ENCODE data around the gene GOLGA7B.
"Not testable (repeated sequence)": the region's sequence is repeated elsewhere in the genome, so short reads cannot be mapped to it uniquely, and the experiment has no call there.

Gene GOLGA7B

DNA sequence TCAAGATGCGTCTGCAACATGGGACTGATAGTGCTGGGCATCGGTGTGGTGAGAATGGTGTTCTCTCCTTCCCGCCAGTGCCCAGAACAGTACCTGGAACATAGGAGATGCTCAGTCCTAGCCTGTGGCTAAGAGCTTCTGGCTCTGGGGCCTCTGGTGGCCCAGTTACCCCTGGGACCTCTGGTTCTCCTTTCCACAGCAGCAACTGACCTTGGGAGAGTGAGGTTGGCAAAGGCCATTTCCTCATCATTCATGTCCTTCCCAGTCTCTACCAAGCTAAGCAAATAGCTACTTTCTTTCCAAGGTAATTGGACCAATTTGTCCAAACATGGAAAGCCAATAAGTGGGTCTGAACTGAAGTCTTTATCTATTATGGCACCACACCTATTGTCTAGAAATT is 11.6 kb upstream of the GOLGA7B start:
- H3K9ac ChIP-seq (ENCODE audit: low read depth, low read length) = no peak overlapping the region
- no peaks in the 10 kb centered on the region for H3K4me1 ChIP-seq (ENCODE audit: control insufficient read depth, insufficient read depth, low read length)
- peaks cover 2% of the 10 kb centered on the region for H3K27me3 ChIP-seq (ENCODE audit: control insufficient read depth, insufficient read depth, low read length)
- H3K9me3 ChIP-seq (ENCODE audit: control insufficient read depth, insufficient read depth, low read length) = no peaks in the 10 kb centered on the region
- no peak overlapping the region for H3K4me3 ChIP-seq (ENCODE audit: low read depth, low read length)
- peaks cover 3% of the 10 kb centered on the region for H3K36me3 ChIP-seq (ENCODE audit: control insufficient read depth, insufficient read depth, low read length)

DNA sequence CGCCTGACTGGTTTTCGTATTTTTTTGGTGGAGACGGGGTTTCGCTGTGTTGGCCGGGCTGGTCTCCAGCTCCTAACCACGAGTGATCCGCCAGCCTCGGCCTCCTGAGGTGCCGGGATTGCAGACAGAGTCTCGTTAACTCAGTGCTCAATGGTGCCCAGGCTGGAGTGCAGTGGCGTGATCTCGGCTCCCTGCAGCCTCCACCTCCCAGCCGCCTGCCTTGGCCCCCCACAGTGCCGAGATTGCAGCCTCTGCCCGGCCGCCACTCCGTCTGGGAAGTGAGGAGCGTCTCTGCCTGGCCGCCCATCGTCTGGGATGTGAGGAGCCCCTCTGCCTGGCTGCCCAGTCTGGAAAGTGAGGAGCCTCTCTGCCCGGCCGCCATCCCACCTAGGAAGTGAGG is 8.5 kb upstream of the GOLGA7B start:
- H3K27me3 ChIP-seq (ENCODE audit: control insufficient read depth, insufficient read depth, low read length); H3K9ac ChIP-seq (ENCODE audit: low read depth, low read length); H3K4me3 ChIP-seq (ENCODE audit: low read depth, low read length); H3K36me3 ChIP-seq (ENCODE audit: control insufficient read depth, insufficient read depth, low read length); H3K4me1 ChIP-seq (ENCODE audit: control insufficient read depth, insufficient read depth, low read length); H3K9me3 ChIP-seq (ENCODE audit: control insufficient read depth, insufficient read depth, low read length): not testable (repeated sequence)

DNA sequence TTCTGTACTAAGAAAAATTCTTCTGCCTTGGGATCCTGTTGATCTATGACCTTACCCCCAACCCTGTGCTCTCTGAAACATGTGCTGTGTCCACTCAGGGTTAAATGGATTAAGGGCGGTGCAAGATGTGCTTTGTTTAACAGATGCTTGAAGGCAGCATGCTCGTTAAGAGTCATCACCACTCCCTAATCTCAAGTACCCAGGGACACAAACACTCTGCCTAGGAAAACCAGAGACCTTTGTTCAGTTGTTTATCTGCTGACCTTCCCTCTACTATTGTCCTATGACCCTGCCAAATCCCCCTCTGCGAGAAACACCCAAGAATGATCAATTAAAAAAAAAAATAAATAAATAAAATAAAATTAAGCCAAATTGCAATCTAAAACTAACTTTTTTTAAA is 7.5 kb upstream of the GOLGA7B start:
- H3K36me3 ChIP-seq (ENCODE audit: control insufficient read depth, insufficient read depth, low read length); H3K4me3 ChIP-seq (ENCODE audit: low read depth, low read length); H3K4me1 ChIP-seq (ENCODE audit: control insufficient read depth, insufficient read depth, low read length): not testable (repeated sequence)

DNA sequence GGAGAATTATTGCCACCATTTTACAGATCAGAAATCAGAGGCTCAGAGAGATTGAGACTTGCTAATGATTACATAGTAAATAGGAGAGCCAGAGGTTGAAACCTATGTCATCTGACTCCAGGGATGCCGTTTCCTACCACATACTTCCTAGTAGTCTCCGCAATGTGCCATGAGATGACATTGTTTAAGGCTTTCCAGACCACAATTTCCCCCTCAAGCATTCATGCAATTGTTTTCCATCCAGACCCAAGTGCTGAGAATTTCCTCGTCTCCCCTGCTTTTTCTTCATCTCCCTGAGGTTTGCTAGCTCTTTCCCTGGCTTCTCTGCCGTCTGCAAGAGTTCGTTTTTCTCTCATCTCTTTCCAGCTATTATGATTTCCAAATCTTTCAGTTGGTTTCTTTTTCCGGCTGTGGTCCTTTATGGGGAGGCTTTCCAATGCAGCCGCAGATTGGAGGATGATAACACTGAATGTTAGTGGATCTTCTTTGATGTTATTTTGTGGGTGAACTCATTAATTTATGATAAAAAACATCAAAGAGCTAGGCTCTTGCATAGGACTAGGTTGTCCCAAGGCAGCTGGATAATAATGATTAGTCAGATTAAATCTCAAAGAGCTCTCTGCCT is 6.9 kb upstream of the GOLGA7B start:
- Histone ChIP-seq H3K36me3 (ENCODE audit: control insufficient read depth, insufficient read depth, low read length) (peaks cover 3% of the 10 kb centered on the region), H3K4me1 (ENCODE audit: control insufficient read depth, insufficient read depth, low read length) (no peaks in the 10 kb centered on the region), H3K9me3 (ENCODE audit: control insufficient read depth, insufficient read depth, low read length) (no peaks in the 10 kb centered on the region), H3K9ac (ENCODE audit: low read depth, low read length) (no peak overlapping the region), H3K4me3 (ENCODE audit: low read depth, low read length) (no peak overlapping the region), H3K27me3 (ENCODE audit: control insufficient read depth, insufficient read depth, low read length) (peaks cover 3% of the 10 kb centered on the region)

More for the DNA sequence above, 7.5 kb upstream of the GOLGA7B start:
- not testable (repeated sequence) for H3K9ac ChIP-seq (ENCODE audit: low read depth, low read length); H3K9me3 ChIP-seq (ENCODE audit: control insufficient read depth, insufficient read depth, low read length); H3K27me3 ChIP-seq (ENCODE audit: control insufficient read depth, insufficient read depth, low read length)

DNA sequence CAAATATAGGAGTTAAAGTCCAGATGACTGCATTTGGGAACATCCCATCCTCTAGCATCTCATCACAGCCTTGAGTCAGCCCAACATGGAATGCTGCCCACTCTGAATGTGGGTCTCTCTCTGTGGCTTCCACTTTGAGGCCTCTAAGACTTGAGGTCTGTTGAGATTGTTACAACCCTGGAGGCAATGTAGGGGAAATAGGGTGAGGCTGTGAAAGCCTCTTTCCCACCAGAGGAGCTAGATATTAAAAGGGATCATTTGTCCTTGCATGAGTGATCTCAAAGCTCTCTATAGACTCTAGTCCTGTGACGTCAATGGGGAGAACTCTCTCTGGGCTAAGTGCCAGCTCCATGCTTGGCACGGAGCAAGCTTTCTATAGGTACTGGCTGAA is 6.4 kb upstream of the GOLGA7B start:
- H3K27me3 ChIP-seq (ENCODE audit: control insufficient read depth, insufficient read depth, low read length) = peaks cover 3% of the 10 kb centered on the region
- H3K36me3 ChIP-seq (ENCODE audit: control insufficient read depth, insufficient read depth, low read length) = peaks cover 3% of the 10 kb centered on the region
- no peak overlapping the region for H3K4me3 ChIP-seq (ENCODE audit: low read depth, low read length)
- H3K9me3 ChIP-seq (ENCODE audit: control insufficient read depth, insufficient read depth, low read length) = no peaks in the 10 kb centered on the region
- H3K4me1 ChIP-seq (ENCODE audit: control insufficient read depth, insufficient read depth, low read length) = no peaks in the 10 kb centered on the region
- H3K9ac ChIP-seq (ENCODE audit: low read depth, low read length) = no peak overlapping the region

DNA sequence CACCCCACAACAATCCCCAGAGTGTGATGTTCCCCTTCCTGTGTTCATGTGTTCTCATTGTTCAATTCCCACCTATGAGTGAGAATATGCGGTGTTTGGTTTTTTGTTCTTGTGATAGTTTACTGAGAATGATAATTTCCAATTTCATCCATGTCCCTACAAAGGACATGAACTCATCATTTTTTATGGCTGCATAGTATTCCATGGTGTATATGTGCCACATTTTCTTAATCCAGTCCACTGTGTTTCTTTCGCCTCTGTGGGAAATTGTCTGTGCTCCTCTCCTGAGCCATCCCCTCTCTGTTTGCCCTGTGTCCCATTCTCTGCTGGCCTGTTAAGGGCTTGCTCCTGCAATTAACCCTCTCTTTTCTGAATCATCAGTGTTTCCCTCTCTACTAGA is 5.7 kb upstream of the GOLGA7B start:
- not testable (repeated sequence) for H3K27me3 ChIP-seq (ENCODE audit: control insufficient read depth, insufficient read depth, low read length); H3K36me3 ChIP-seq (ENCODE audit: control insufficient read depth, insufficient read depth, low read length); H3K9ac ChIP-seq (ENCODE audit: low read depth, low read length); H3K9me3 ChIP-seq (ENCODE audit: control insufficient read depth, insufficient read depth, low read length); H3K4me3 ChIP-seq (ENCODE audit: low read depth, low read length); H3K4me1 ChIP-seq (ENCODE audit: control insufficient read depth, insufficient read depth, low read length)

DNA sequence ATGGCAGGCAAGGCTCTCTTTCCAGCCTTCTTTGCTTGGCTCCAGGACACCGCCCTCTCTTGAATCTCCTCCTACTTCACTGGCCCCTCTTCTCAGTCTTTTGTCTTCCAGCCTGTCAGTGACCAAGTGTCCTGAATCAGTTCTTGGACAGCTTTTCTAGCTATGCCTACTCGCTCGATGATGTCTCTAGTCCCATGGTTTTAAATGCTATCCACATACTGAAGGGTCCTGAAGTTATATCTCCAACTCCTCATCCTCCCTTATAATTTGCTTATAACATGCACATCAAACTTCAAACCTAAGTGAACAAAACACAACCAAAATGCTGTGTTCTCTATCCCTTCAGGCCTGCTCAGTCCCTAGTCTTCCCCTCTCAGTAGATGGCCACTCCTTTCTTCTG is 5.0 kb upstream of the GOLGA7B start:
- Histone ChIP-seq H3K4me1 (ENCODE audit: control insufficient read depth, insufficient read depth, low read length) (no peaks in the 10 kb centered on the region), H3K9me3 (ENCODE audit: control insufficient read depth, insufficient read depth, low read length) (no peaks in the 10 kb centered on the region), H3K9ac (ENCODE audit: low read depth, low read length) (no peak overlapping the region), H3K36me3 (ENCODE audit: control insufficient read depth, insufficient read depth, low read length) (peaks cover 3% of the 10 kb centered on the region), H3K4me3 (ENCODE audit: low read depth, low read length) (no peak overlapping the region), H3K27me3 (ENCODE audit: control insufficient read depth, insufficient read depth, low read length) (peaks cover 10% of the 10 kb centered on the region)

DNA sequence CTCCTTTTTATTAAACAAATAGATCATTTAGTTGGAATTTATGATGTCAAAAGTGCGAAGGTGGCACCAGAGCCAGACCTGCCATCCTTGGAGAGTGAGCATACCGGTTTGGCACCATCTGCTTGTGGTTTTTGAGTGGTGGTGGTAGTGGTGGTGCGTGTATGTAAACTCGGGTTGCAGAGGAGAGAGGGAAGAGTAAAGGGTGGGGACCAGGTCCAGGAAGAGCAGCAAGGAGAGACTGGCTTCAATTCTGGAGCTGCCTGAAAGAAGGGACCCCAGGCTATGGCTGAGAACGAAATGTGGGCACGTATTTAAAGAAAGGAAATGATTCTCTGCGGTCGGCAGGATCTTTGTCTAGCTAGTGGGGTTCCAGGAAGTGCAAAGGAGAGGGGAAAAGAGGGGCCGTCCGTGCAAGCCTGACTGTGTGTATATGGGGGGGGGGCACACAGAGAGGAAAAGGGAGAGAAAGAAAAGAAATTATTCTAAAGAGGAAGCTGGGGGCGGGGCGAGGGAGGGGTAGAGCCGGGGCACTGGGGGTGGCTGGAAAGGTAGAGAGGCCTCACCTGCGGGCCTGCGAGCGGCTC is 448 bp upstream of the GOLGA7B start:
- Histone ChIP-seq H3K4me1 (ENCODE audit: control insufficient read depth, insufficient read depth, low read length) (peaks cover 2% of the 10 kb centered on the region), H3K27me3 (ENCODE audit: control insufficient read depth, insufficient read depth, low read length) (peaks cover 35% of the 10 kb centered on the region), H3K9me3 (ENCODE audit: control insufficient read depth, insufficient read depth, low read length) (no peaks in the 10 kb centered on the region), H3K36me3 (ENCODE audit: control insufficient read depth, insufficient read depth, low read length) (no peaks in the 10 kb centered on the region), H3K9ac (ENCODE audit: low read depth, low read length) (no peak overlapping the region), H3K4me3 (ENCODE audit: low read depth, low read length) (peak overlapping the region; percentile 54)

DNA sequence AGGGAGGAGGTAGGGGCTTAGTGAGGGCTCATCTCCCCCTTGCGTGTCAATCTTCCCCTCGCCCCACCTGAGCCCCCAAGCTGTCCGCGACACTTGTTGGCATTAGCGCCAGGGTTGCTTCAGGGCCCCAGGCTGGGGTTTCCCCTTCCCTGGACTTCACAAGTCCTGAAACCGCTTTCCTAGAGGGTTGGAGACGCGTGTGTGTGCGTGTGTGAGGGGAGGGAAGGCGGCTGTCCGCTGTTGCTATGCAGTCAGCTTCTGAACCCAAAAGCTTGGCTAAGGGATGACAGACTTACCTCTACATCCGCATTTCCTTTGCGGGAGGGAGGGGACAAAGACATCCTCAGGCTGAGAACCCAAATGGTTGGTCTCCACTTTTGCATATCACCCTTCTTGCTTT is 803 bp downstream of the GOLGA7B start:
- peak overlapping the region; percentile 39 for H3K4me3 ChIP-seq (ENCODE audit: low read depth, low read length)

DNA sequence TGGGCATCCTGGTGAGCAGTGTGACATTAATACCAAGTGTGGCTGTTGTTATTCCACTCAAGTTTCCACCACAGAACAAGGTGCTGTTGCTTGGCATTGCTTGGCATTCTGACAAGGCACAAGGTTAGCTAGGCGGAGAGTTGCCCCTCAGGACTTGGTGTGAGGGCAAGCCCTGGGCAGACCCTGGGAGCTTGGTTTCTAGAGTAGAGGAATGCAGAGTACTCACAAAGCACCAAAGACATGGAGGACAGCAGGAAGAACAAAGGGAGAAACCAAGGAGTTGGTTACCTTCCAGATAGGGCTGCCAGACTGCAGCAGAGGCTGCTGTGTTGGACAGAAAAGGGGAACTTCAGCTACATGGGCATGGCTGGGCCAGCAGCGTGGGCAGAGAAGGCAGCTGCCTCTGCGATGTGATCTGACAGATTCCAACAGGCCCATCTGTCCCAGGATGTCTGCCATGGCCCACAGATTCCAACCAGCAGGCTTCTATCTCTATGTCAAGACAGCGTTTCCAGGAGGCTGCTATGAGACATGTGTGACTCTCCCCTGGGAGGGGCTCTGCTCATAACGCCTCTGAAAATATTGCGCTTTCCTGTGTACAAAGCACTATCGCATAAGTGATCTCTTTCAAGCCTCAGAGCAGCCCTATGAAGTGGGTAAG is 1.8 kb downstream of the GOLGA7B start:
- Histone ChIP-seq H3K27me3 (ENCODE audit: control insufficient read depth, insufficient read depth, low read length) (peaks cover 35% of the 10 kb centered on the region), H3K9ac (ENCODE audit: low read depth, low read length) (no peak overlapping the region), H3K4me3 (ENCODE audit: low read depth, low read length) (no peak overlapping the region), H3K36me3 (ENCODE audit: control insufficient read depth, insufficient read depth, low read length) (no peaks in the 10 kb centered on the region), H3K4me1 (ENCODE audit: control insufficient read depth, insufficient read depth, low read length) (peaks cover 2% of the 10 kb centered on the region), H3K9me3 (ENCODE audit: control insufficient read depth, insufficient read depth, low read length) (no peaks in the 10 kb centered on the region)

More for the DNA sequence above, 803 bp downstream of the GOLGA7B start:
- peaks cover 38% of the 10 kb centered on the region for H3K27me3 ChIP-seq (ENCODE audit: control insufficient read depth, insufficient read depth, low read length)
- no peaks in the 10 kb centered on the region for H3K36me3 ChIP-seq (ENCODE audit: control insufficient read depth, insufficient read depth, low read length)
- no peaks in the 10 kb centered on the region for H3K9me3 ChIP-seq (ENCODE audit: control insufficient read depth, insufficient read depth, low read length)
- no peak overlapping the region for H3K9ac ChIP-seq (ENCODE audit: low read depth, low read length)
- H3K4me1 ChIP-seq (ENCODE audit: control insufficient read depth, insufficient read depth, low read length) = peaks cover 2% of the 10 kb centered on the region

DNA sequence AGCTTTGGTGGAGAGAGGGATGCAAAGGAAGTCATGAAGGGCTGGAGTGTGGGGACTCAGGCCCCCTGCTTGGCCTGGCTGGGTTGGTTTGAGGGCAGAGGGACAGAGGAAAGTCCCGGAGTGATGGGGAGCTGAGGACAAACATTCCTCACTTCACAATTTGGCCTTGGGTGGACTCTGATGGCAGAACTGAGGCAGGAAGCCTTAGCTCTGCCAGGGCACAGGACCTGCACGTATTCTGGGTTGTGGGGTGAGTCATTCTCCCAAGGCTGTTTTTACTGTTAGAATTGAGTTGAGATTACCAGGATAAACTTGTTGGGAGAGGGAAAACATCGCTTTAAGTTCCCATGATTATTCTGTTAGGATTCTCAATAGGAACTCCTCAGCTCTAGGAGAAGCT is 2.6 kb downstream of the GOLGA7B start:
- H3K9ac ChIP-seq (ENCODE audit: low read depth, low read length) = no peak overlapping the region
- H3K4me3 ChIP-seq (ENCODE audit: low read depth, low read length) = no peak overlapping the region
- H3K4me1 ChIP-seq (ENCODE audit: control insufficient read depth, insufficient read depth, low read length) = peaks cover 2% of the 10 kb centered on the region
- no peaks in the 10 kb centered on the region for H3K36me3 ChIP-seq (ENCODE audit: control insufficient read depth, insufficient read depth, low read length)
- peaks cover 35% of the 10 kb centered on the region for H3K27me3 ChIP-seq (ENCODE audit: control insufficient read depth, insufficient read depth, low read length)
- no peaks in the 10 kb centered on the region for H3K9me3 ChIP-seq (ENCODE audit: control insufficient read depth, insufficient read depth, low read length)

DNA sequence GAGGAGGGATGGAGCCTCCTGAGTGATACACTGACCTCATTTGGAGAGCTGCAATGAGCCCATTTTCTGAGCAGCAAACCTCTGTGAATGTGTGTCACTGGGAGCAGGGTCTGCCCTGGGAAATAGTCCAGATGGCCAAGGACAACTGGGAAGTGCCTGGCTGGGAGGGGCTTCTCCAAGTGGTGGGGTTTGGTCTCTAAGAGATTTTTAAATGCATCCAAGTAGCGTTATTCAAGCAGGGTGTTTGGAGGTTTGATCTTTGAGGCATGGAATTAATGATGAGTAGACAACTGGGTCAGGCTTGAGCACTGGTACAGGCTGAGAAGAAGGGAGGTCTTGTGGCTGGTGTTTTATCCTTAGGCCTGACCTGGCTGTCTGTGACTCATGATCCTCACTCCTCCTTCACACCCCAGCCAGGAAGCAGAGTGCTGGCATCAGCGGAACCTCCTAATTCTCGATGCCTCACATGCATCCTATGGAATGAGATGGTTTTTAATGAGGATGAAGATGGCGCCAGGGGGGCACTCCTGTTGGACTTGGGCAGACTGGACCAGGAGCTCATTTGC is 3.3 kb downstream of the GOLGA7B start:
- Histone ChIP-seq H3K9ac (ENCODE audit: low read depth, low read length) (no peak overlapping the region), H3K9me3 (ENCODE audit: control insufficient read depth, insufficient read depth, low read length) (no peaks in the 10 kb centered on the region), H3K36me3 (ENCODE audit: control insufficient read depth, insufficient read depth, low read length) (no peaks in the 10 kb centered on the region), H3K4me3 (ENCODE audit: low read depth, low read length) (no peak overlapping the region), H3K27me3 (ENCODE audit: control insufficient read depth, insufficient read depth, low read length) (peaks cover 35% of the 10 kb centered on the region), H3K4me1 (ENCODE audit: control insufficient read depth, insufficient read depth, low read length) (peaks cover 2% of the 10 kb centered on the region)
